ENCODE measurements around the gene DNAJC1. TPM values are rescaled to one million over a fixed set of nuclear protein-coding genes. Genes with fewer than 3 reads are reported as not detected.

DNAJC1 gene
- total and polyA plus RNA-seq, 4 donors: 15.2 to 30.4 (median 22.7) TPM

GRCh38 chr10:21791276-21791675 lies 212.3 kb downstream of the DNAJC1 start:
- Histone ChIP-seq H3K4me3 (ENCODE audit: low read length in 2 of 2) (no peak overlapping the region), H3K36me3 (ENCODE audit: control insufficient read depth in 1 of 2, insufficient read depth in 2 of 2, low read length in 1 of 2) (no peaks in the 10 kb centered on the region), H3K27me3 (ENCODE audit: control insufficient read depth in 1 of 2, insufficient read depth in 2 of 2, low read length in 1 of 2) (no peaks in the 10 kb centered on the region), H3K27ac (ENCODE audit: low read depth in 1 of 2, low read length in 2 of 2) (no peak overlapping the region), H3K9me3 (ENCODE audit: control insufficient read depth, low read length) (no peaks in the 10 kb centered on the region), H3K4me1 (ENCODE audit: control insufficient read depth in 1 of 2, insufficient read depth in 2 of 2, low read length in 2 of 2) (no peaks in the 10 kb centered on the region)
- WGBS, 2 donors: 96 to 99% methylated on average over 2 of the region's 2 CpGs
- intact Hi-C loops (cut with DNase I): no loop called here
- DNase-seq: no peak
- no peak for ATAC-seq (ENCODE audit: low FRiP score)

GRCh38 chr10:21776883-21777282 lies 226.6 kb downstream of the DNAJC1 start:
- no peak overlapping the region for H3K27ac ChIP-seq (ENCODE audit: low read depth in 1 of 2, low read length in 2 of 2)
- H3K9me3 ChIP-seq (ENCODE audit: control insufficient read depth, low read length): no peaks in the 10 kb centered on the region
- WGBS, 2 donors: 97 to 99% methylated on average over 1 of the region's 1 CpG
- no peak overlapping the region for H3K4me3 ChIP-seq (ENCODE audit: low read length in 2 of 2)
- intact Hi-C loops (cut with DNase I): no loop called here
- H3K4me1 ChIP-seq (ENCODE audit: control insufficient read depth in 1 of 2, insufficient read depth in 2 of 2, low read length in 2 of 2): no peaks in the 10 kb centered on the region
- H3K36me3 ChIP-seq (ENCODE audit: control insufficient read depth in 1 of 2, insufficient read depth in 2 of 2, low read length in 1 of 2): no peaks in the 10 kb centered on the region
- no peak for DNase-seq
- no peaks in the 10 kb centered on the region for H3K27me3 ChIP-seq (ENCODE audit: control insufficient read depth in 1 of 2, insufficient read depth in 2 of 2, low read length in 1 of 2)
- ATAC-seq (ENCODE audit: low FRiP score): no peak

- ATAC-seq (ENCODE audit: low FRiP score) (no peak), DNase-seq (no peak)
- no peaks in the 10 kb centered on the region for H3K27me3 ChIP-seq (ENCODE audit: control insufficient read depth in 1 of 2, insufficient read depth in 2 of 2, low read length in 1 of 2)
- H3K27ac ChIP-seq (ENCODE audit: low read depth in 1 of 2, low read length in 2 of 2): no peak overlapping the region
- 98% methylated on average over 4 of the region's 4 CpGs for WGBS, 2 donors
- no peaks in the 10 kb centered on the region for H3K9me3 ChIP-seq (ENCODE audit: control insufficient read depth, low read length)
- intact Hi-C loops (cut with DNase I): no loop called here
- H3K4me3 ChIP-seq (ENCODE audit: low read length in 2 of 2): no peak overlapping the region
- no peaks in the 10 kb centered on the region for H3K36me3 ChIP-seq (ENCODE audit: control insufficient read depth in 1 of 2, insufficient read depth in 2 of 2, low read length in 1 of 2)
- H3K4me1 ChIP-seq (ENCODE audit: control insufficient read depth in 1 of 2, insufficient read depth in 2 of 2, low read length in 2 of 2): no peaks in the 10 kb centered on the region
Observed at GRCh38 chr10:21771219-21771618, 232.3 kb downstream of the DNAJC1 start.

GRCh38 chr10:21769041-21769440 lies 234.5 kb downstream of the DNAJC1 start:
- DNase-seq: no peak
- Histone ChIP-seq H3K27me3 (ENCODE audit: control insufficient read depth in 1 of 2, insufficient read depth in 2 of 2, low read length in 1 of 2) (no peaks in the 10 kb centered on the region), H3K4me1 (ENCODE audit: control insufficient read depth in 1 of 2, insufficient read depth in 2 of 2, low read length in 2 of 2) (no peaks in the 10 kb centered on the region), H3K9me3 (ENCODE audit: control insufficient read depth, low read length) (no peaks in the 10 kb centered on the region), H3K27ac (ENCODE audit: low read depth in 1 of 2, low read length in 2 of 2) (no peak overlapping the region), H3K36me3 (ENCODE audit: control insufficient read depth in 1 of 2, insufficient read depth in 2 of 2, low read length in 1 of 2) (no peaks in the 10 kb centered on the region), H3K4me3 (ENCODE audit: low read length in 2 of 2) (no peak overlapping the region)
- 98% methylated on average over 3 of the region's 3 CpGs for WGBS, 2 donors
- intact Hi-C loops (cut with DNase I): no loop called here
- ATAC-seq (ENCODE audit: low FRiP score): no peak

- 89 to 91% methylated on average over 5 of the region's 5 CpGs for WGBS, 2 donors
- ATAC-seq (ENCODE audit: low FRiP score): no peak
- Histone ChIP-seq H3K36me3 (ENCODE audit: control insufficient read depth in 1 of 2, insufficient read depth in 2 of 2, low read length in 1 of 2) (no peaks in the 10 kb centered on the region), H3K27ac (ENCODE audit: low read depth in 1 of 2, low read length in 2 of 2) (no peak overlapping the region), H3K4me3 (ENCODE audit: low read length in 2 of 2) (no peak overlapping the region), H3K27me3 (ENCODE audit: control insufficient read depth in 1 of 2, insufficient read depth in 2 of 2, low read length in 1 of 2) (no peaks in the 10 kb centered on the region), H3K9me3 (ENCODE audit: control insufficient read depth, low read length) (no peaks in the 10 kb centered on the region), H3K4me1 (ENCODE audit: control insufficient read depth in 1 of 2, insufficient read depth in 2 of 2, low read length in 2 of 2) (no peaks in the 10 kb centered on the region)
- DNase-seq: no peak
- intact Hi-C loops (cut with DNase I): no loop called here
Observed at GRCh38 chr10:21764466-21765189, 238.9 kb downstream of the DNAJC1 start.

GRCh38 chr10:21760332-21760731 lies 243.2 kb downstream of the DNAJC1 start:
- no peaks in the 10 kb centered on the region for H3K4me1 ChIP-seq (ENCODE audit: control insufficient read depth in 1 of 2, insufficient read depth in 2 of 2, low read length in 2 of 2)
- H3K4me3 ChIP-seq (ENCODE audit: low read length in 2 of 2): no peak overlapping the region
- 97 to 100% methylated on average over 2 of the region's 2 CpGs for WGBS, 2 donors
- ATAC-seq (ENCODE audit: low FRiP score) (no peak), DNase-seq (no peak)
- H3K27ac ChIP-seq (ENCODE audit: low read depth in 1 of 2, low read length in 2 of 2): no peak overlapping the region
- H3K36me3 ChIP-seq (ENCODE audit: control insufficient read depth in 1 of 2, insufficient read depth in 2 of 2, low read length in 1 of 2): no peaks in the 10 kb centered on the region
- H3K27me3 ChIP-seq (ENCODE audit: control insufficient read depth in 1 of 2, insufficient read depth in 2 of 2, low read length in 1 of 2): no peaks in the 10 kb centered on the region
- intact Hi-C loops (cut with DNase I): no loop called here
- H3K9me3 ChIP-seq (ENCODE audit: control insufficient read depth, low read length): no peaks in the 10 kb centered on the region

- no peak for DNase-seq
- intact Hi-C loops (cut with DNase I): no loop called here
- no peak overlapping the region for H3K27ac ChIP-seq (ENCODE audit: low read depth in 1 of 2, low read length in 2 of 2)
- no peak for ATAC-seq (ENCODE audit: low FRiP score)
- no peaks in the 10 kb centered on the region for H3K36me3 ChIP-seq (ENCODE audit: control insufficient read depth in 1 of 2, insufficient read depth in 2 of 2, low read length in 1 of 2)
- 94 to 96% methylated on average over 21 of the region's 21 CpGs for WGBS, 2 donors
- H3K4me1 ChIP-seq (ENCODE audit: control insufficient read depth in 1 of 2, insufficient read depth in 2 of 2, low read length in 2 of 2): no peaks in the 10 kb centered on the region
- H3K4me3 ChIP-seq (ENCODE audit: low read length in 2 of 2): no peak overlapping the region
- H3K27me3 ChIP-seq (ENCODE audit: control insufficient read depth in 1 of 2, insufficient read depth in 2 of 2, low read length in 1 of 2): no peaks in the 10 kb centered on the region
- no peaks in the 10 kb centered on the region for H3K9me3 ChIP-seq (ENCODE audit: control insufficient read depth, low read length)
Observed at GRCh38 chr10:21759232-21759631, 244.3 kb downstream of the DNAJC1 start.

GRCh38 chr10:21758696-21759095 lies 244.8 kb downstream of the DNAJC1 start:
- no peaks in the 10 kb centered on the region for H3K4me1 ChIP-seq (ENCODE audit: control insufficient read depth in 1 of 2, insufficient read depth in 2 of 2, low read length in 2 of 2)
- no peak overlapping the region for H3K27ac ChIP-seq (ENCODE audit: low read depth in 1 of 2, low read length in 2 of 2)
- WGBS, 2 donors: 95% methylated on average over 7 of the region's 7 CpGs
- intact Hi-C loops (cut with DNase I): no loop called here
- ATAC-seq (ENCODE audit: low FRiP score) (no peak), DNase-seq (no peak)
- no peaks in the 10 kb centered on the region for H3K36me3 ChIP-seq (ENCODE audit: control insufficient read depth in 1 of 2, insufficient read depth in 2 of 2, low read length in 1 of 2)
- no peaks in the 10 kb centered on the region for H3K27me3 ChIP-seq (ENCODE audit: control insufficient read depth in 1 of 2, insufficient read depth in 2 of 2, low read length in 1 of 2)
- no peaks in the 10 kb centered on the region for H3K9me3 ChIP-seq (ENCODE audit: control insufficient read depth, low read length)
- no peak overlapping the region for H3K4me3 ChIP-seq (ENCODE audit: low read length in 2 of 2)

- Histone ChIP-seq H3K4me1 (ENCODE audit: control insufficient read depth in 1 of 2, insufficient read depth in 2 of 2, low read length in 2 of 2) (no peaks in the 10 kb centered on the region), H3K36me3 (ENCODE audit: control insufficient read depth in 1 of 2, insufficient read depth in 2 of 2, low read length in 1 of 2) (no peaks in the 10 kb centered on the region), H3K27ac (ENCODE audit: low read depth in 1 of 2, low read length in 2 of 2) (no peak overlapping the region), H3K9me3 (ENCODE audit: control insufficient read depth, low read length) (no peaks in the 10 kb centered on the region), H3K27me3 (ENCODE audit: control insufficient read depth in 1 of 2, insufficient read depth in 2 of 2, low read length in 1 of 2) (no peaks in the 10 kb centered on the region), H3K4me3 (ENCODE audit: low read length in 2 of 2) (no peak overlapping the region)
- DNase-seq (no peak), ATAC-seq (ENCODE audit: low FRiP score) (no peak)
- intact Hi-C loops (cut with DNase I): no loop called here
- 79 to 86% methylated on average over 14 of the region's 14 CpGs for WGBS, 2 donors
Observed at GRCh38 chr10:21758239-21758638, 245.3 kb downstream of the DNAJC1 start.
